GM18502 (cell line): ENCODE measurements around the gene ANO9.

ENCODE experiments used
- ATAC-seq: cut with Tn5 transposase; IDR thresholded peaks from one replicate; pipeline ENCODE4 v1.9.1; 2021; ENCODE audit warnings: mild to moderate bottlenecking; ENCODE audit not compliant: unreplicated experiment, poor library complexity

ANO9 gene, protein sequence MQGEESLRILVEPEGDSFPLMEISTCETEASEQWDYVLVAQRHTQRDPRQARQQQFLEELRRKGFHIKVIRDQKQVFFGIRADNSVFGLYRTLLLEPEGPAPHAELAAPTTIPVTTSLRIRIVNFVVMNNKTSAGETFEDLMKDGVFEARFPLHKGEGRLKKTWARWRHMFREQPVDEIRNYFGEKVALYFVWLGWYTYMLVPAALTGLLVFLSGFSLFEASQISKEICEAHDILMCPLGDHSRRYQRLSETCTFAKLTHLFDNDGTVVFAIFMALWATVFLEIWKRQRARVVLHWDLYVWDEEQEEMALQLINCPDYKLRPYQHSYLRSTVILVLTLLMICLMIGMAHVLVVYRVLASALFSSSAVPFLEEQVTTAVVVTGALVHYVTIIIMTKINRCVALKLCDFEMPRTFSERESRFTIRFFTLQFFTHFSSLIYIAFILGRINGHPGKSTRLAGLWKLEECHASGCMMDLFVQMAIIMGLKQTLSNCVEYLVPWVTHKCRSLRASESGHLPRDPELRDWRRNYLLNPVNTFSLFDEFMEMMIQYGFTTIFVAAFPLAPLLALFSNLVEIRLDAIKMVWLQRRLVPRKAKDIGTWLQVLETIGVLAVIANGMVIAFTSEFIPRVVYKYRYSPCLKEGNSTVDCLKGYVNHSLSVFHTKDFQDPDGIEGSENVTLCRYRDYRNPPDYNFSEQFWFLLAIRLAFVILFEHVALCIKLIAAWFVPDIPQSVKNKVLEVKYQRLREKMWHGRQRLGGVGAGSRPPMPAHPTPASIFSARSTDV

DNA sequence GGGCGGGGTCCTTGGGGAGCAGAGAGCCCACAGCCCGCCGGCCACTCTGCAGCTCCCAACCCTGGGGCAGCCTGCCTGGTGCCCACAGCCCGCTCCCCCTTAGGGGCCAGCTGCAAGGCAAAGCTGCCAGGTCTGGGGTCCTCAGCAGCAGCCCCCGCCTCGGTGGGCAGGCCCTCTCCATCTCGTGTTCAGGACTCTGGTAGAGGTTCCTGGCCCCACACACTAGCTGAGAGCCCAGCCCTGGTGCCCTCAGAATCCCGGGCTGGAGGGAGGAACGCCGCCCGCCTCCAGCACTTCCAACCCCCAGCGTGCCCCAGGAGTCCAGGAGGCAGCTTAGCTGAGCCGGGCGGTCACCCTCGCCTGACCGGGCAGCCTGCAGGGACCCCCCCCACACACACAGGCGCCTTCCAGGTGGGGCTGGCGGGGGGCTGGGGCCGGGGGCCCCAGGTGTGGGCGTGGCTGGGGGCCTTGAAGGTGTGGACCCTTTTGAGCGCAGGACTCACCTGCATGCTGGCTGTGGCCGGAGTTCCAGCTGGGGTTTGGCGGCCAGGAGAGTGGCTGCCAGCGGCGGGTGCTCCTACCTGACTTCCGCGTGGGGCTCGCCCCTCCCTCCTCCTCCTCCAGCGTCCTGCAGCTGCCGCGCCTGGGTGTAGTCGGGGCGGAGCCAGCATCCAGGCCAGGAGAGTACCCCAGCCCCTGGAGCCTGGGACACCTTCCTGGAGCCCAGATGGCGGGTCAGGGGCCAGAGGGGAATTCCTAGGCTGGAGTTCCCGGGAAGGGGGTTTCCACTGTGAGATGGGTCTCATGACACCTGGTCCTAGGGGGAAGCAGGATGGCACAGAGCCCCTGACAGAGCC is at the start of gene ANO9:
Gene ANO9, minus strand, starts transcription at position 594 of the 857 bp plus-strand sequence. Its CDS starts 85 bp downstream, at position 509.
- ATAC-seq: peak; percentile 67

DNA sequence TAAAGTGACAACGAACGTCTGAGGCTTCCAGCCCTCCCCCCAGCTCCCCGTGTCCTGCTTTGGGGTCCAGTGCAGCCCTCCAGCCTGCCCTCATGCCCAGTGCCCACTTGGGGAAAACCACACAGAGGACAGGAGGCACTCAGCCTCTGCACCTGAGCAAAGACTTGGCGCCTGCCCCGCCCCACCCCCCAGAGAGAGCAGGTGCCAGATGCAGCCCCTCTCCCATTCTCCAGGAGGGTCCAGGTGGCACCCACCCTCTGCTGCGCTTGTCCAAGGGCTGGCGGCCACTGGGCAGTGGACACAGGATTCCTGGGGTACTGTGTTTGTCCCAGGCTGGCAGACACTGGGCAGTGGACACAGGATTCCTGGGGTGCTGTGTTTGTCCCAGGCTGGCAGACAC is 49.5 kb upstream of the ANO9 start:
- no peak for ATAC-seq

DNA sequence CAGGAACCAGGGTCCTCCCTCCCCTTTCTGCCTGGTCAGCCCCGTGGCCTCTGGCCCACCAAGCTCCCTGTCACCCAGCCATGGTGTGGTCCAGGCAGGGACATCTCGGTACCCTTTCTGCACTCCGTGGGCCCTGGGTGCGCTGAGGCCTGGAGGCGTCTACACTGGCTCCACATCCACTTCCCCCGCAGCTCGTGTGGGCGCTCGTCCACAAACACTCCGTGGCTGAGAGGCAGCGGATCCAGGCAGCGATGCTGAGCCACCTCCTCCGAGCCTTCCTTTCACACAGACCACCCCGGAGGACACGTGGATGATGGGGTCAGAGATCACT is 49.1 kb upstream of the ANO9 start:
- no peak for ATAC-seq

DNA sequence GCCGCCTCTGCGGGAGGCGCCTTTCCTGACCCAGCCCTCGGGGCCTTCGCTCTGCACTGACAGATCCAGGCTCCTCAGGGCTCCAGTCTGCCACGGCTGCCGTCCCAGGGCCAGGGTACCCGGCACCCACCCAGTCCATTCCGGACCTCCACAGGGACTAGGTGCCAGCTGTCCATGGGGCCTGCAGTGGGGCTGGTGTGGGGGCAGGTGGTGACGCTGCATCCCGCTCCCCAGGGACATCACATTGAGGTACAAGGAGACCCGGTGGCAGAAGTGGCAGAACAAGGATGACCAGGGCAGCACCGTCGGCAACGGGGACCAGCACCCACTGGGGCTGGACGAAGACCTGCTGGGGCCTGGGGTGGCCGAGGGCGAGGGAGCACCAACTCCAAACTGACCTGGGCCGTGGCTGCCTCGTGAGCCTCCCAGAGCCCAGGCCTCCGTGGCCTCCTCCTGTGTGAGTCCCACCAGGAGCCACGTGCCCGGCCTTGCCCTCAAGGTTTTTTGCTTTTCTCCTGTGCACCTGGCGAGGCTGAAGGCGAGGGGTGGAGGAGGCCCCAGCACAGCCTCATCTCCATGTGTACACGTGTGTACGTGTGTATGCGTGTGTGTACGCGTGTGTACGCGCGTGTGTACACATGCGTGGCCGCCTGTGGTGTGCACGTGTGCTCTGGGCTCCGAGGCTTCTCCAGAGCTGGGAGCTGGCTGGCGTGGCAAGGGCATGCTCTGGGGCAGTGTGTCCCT is 48.5 kb upstream of the ANO9 start:
- no peak for ATAC-seq

DNA sequence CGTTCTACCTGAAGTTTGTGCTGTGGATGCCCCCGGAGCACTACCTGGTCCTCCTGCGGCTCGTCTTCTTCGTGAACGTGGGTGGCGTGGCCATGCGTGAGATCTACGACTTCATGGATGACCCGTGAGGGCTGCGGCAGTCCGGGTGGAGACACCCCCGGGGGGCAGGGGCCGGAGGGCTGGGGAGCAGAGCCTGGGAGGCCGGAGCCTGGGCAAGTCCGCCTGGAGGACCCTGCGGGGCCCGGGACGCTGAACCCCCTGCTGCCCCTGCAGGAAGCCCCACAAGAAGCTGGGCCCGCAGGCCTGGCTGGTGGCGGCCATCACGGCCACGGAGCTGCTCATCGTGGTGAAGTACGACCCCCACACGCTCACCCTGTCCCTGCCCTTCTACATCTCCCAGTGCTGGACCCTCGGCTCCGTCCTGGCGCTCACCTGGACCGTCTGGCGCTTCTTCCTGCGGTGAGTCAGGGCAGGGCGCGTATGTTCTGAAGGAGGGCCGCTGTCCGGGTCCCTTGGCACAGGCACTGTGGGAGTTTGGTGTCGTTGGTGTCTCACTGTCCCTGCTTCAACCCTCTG is 47.9 kb upstream of the ANO9 start:
- no peak for ATAC-seq

DNA sequence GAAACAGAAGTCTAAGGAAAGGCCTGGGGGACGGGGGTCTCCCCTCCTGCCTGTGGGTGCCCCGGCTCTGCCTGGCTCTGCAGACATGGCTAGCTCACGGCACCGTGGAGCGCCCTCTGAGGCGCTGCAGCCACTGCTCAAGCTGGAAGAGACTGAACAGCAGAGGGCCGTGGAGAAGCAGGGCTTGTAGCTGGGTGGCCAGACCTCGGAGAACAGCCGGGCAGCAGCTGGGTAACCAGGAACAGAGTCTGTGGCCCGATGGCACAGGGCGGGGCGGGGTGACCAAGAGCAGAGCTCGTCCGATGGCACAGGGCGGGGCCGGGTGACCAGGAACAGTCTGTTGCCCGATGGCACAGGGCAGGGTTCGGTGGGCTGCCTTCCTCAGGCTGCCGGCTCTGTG is 47.2 kb upstream of the ANO9 start:
- no peak for ATAC-seq

DNA sequence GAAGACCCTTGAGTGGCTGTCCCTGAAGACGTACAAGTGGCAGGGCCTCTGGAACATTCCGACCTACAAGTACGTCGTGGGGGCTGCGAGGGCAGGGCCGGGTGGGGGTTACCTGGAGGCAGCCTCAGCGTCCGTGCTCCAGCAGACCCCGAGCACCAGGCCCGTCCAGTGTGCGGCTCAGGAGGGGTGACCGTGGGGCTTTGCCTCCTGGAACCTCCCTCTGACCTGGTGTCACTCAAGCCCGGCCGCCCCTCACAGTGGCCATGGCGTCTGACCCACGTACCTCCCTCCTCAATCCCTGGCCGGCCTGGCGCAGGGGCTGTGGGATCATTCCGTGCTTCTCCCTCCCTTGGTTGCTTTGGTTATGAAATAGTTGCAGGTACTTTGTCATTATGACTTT is 46.8 kb upstream of the ANO9 start:
- no peak for ATAC-seq

DNA sequence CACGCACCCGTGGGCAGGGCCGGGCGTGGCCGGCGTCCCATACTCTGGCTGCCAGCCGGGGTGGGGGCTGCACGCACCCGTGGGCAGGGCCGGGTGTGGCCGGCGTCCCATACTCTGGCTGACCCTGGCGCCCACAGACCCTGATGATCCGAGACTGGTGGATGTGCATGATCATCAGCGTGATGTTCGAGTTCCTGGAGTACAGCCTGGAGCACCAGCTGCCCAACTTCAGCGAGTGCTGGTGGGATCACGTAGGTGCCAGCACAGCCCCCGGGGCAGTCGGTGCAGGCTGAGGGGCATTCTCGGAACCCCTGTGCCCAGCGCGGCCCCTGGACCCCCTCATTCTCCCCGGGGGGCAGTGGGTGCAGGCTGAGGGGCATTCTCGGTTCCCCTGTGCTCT is 46.3 kb upstream of the ANO9 start:
- no peak for ATAC-seq

DNA sequence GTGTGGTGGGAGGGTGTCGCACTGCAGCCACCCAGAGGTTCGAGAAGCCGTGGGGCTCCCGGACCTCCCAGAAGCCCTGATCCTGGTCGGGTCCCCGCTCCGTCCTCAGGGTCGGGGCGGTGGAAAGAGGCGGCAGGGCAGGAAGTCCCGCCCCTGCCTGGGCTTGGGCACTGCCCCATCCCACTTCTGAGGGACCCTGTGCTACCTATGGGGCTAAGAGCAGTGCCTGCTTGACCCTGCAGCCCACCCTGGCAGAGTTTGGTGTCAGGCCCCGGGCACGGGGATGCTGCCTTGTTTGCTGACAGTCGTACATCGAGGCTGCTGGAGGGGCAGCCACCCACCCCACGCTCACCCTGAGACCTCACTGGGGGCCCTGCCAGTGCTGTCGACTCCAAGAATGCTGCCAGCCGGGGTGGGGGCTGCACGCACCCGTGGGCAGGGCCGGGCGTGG is 45.8 kb upstream of the ANO9 start:
- ATAC-seq: no peak

DNA sequence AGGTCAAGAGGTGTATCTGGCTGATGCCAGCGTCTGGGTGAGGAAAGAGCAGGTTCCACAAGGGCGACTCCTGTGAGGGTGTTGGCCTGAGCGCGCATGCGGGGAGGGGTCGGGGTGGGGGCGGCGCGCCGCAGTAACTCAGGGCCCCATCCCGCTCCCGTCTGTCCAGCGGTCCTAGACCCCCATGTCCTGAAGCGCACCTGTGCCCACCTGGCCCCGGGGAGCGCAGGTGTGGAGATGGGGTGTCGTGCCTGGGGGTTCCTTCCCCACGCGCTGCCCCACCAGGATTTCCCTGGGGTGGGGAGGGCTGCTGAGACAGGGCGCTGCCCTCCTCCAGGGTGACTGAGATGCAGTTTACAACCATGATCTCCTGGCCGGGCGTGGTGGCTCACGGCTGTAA is 44.4 kb upstream of the ANO9 start:
- ATAC-seq: no peak

DNA sequence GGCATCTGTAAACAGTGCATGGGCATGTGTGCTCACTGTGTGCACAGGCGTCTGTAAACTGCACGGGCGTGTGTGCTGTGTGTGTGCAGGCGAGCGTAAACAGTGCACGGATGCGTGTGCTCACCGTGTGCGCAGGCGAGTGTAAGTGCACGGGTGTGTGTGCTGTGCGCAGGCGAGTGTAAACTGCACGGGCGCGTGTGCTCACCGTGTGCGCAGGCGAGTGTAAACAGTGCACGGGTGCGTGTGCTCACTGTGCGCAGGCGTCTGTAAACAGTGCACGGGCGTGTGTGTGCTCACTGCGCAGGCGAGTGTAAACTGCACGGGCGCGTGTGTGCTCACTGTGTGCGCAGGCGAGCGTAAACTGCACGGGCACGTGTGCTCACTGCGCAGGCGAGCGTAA is 42.8 kb upstream of the ANO9 start:
- ATAC-seq: no peak

DNA sequence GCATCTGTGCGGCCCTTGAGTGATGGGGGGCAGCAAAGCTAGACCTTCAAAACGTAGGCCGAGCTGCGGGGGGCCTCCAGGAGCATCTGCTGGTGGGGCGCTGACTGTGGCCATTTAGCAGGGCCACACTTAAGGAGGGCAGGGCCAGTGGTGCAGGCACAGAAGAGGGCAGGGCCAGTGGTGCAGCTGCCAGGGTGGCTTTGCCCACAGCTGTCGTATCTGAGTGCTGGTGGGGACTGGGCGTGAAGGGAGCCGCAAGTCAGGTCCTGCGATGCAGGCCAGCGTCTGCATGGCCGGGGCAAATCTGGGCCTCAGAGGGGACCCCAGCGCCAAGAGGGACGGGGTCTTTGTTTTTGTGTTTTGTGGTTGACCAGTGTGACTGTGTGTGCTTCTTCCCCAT is 37.5 kb upstream of the ANO9 start:
- ATAC-seq: no peak

DNA sequence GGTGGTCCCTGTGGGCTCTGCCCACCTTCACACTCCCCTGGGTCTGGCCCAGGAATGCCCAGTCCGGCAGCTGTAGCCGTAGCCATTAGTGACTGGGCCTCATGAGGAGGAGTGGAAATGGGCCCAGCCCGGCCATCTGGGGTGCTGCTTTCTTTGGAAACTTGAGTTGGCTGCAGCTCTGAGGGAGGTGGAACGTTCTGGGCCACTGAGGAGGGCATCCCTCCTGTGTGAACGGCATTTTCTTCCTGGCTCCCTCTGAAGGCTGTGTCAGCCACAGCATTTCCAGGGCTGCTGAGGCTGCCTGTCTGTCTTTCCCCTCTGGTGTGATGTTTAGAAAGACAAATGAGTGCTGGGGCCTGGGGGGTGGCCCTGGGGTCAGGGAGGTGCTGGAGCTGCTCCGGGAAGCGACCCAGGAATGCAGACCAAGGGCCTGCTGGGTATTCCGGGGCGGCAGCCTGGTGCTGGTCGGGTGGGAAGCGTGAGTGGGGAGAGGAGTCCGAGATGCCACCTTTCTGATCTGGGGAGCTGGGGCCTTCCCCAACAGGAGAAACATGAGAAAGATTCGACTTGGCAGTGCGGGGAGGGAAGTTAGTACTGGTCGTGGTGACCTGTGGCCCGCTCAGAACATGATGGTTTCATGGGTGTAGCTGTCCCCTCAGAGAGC is 35.4 kb upstream of the ANO9 start:
- no peak for ATAC-seq

DNA sequence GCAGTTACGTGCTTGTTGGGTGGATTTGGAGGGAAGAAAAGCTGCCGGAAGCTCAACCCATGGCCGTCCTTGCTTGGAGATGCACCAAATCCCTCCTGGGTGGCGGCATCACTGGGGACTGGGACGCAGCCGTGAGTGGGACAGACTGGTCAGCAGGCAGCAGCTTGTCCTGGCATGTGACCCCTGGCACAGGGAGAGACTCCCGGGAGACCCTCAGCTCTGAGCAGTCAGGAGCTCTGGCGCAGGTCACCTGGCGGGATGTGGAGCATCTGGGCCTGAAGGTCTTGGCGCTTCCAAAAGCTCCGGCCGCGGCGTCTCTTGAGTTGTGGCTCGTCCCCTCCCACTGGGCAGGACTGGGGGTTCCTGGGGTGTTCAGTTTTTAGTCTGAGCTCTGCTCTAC is 34.6 kb upstream of the ANO9 start:
- ATAC-seq: no peak

DNA sequence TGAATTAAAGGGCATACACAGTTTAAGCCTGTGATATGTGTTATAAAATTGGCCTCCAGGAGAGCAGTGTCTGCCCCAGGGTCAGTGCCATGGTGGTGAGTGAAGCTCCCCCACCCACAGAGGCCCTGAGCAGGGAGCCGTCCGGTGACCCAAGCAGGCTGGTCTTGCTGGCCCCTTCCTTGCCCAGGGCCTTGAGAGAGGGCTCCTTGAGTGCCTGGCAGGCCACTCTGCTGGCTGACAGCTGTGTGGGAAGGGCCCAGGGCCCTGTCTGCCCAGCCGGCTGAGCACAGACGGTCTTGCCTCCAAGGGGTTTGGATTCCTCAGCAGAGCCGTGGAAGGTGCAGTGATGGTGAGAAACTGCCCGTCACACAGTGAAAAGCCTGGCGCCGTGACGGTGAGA is 34.1 kb upstream of the ANO9 start:
- ATAC-seq: no peak

DNA sequence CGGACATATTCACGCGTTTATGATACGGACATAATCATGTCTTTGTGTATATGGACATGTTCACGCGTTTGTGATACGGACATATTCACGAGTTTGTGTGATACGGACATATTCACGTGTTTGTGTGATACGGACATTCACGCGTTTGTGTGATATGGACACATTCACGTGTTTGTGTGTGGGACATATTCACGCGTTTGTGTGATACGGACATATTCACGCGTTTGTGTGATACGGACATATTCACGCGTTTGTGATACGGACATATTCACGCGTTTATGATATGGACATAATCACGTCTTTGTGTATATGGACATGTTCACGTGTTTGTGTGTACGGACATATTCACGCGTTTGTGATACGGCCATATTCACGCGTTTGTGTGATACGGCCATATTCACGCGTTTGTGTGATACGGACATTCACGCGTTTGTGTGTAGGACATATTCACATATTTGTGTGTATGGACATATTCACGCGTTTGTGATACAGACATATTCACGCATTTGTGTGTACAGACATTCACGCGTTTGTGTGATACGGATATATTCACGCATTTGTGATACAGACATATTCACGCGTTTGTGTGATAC is 33.2 kb upstream of the ANO9 start:
- ATAC-seq: no peak

DNA sequence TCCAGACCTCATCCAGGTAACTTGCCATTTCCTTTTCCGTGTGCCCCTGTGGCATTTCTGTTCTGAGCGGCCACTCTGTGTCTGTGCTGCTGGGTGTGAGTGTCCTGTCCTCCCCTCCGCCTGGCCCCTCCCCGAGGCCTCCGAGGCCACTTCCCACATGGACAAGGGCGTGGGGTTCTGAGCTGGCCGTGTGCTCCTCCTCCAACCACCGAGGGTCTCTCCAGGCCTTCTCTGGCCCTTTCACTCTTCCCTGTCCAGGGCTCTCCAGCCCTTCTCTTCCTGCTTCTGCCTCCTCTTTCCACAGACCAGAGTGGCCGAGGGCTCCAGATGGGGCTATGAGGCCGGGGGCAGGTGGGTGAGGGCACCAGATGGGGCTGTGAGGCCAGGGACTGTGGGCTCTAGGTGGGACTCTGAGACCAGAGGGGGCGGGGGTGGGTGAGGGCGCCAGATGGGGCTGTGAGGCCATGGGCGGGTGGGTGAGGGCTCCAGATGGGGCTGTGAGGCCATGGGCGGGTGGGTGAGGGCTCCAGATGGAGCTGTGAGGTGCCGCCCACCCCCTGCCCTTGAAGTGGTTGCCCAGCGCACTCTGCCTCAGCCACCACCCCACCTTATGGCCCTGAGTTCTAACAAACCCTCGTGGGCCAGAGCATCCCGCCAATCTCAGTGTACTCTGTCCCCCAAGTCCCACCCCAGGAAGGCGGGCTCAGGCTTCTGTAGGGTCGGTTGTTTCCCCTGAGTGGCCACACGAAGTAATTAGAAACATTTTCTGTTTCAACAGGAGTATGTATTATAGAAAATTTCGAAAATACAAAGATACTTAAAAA is 32.4 kb upstream of the ANO9 start:
- ATAC-seq: no peak

DNA sequence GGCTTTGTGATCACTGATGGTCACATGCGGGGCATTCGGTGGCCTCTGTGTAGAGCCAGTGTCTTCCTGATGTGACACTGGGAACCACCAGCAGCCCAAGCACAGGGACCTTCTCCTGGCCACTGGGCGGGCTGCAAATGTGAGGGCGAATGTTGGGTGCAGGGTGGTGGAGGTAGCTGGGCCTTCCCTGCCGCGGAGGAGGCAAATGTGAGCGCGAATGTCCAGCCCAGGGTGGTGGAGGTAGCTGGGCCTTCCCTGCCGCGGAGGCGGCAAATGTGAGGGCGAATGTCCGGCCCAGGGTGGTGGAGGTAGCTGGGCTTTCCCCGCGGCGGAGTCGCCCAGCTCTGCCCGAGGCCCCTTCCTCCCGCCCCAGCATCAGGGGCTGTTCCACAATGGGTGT is 31.6 kb upstream of the ANO9 start:
- ATAC-seq: no peak
